CD14-positive monocyte (primary cell): ENCODE data around the gene SMAD3. TPM values are rescaled to one million over a fixed set of nuclear protein-coding genes. Genes with fewer than 3 reads are reported as not detected.
A peak's percentile ranks its signal among the peaks of the same experiment; 100 is the strongest.

ENCODE experiments used
- DNase-seq, 3 donors: peaks; one replicate each; pipeline ENCODE4 v3.0.0-alpha.2; 2011 to 2022
- H2AFZ ChIP-seq: 2 replicates; pipeline ENCODE4 v1.6.0; 2012; ENCODE audit warnings: mild to moderate bottlenecking, low read depth, low read length, inconsistent platforms; ENCODE audit not compliant: insufficient read depth, poor library complexity, severe bottlenecking
- H3K27ac ChIP-seq, 2 donors: 1 replicate in 1 of 2; 2 replicates in 1 of 2; pipeline ENCODE4 v1.5.1; 2012 to 2013; ENCODE audit warnings: low read length in 2 of 2, control low read depth in 1 of 2, inconsistent platforms in 1 of 2, low read depth in 1 of 2, mild to moderate bottlenecking in 1 of 2
- H3K27me3 ChIP-seq, 2 donors: one replicate each; pipeline versions ENCODE4 v1.6.0 to v1.6.1; 2011 to 2013; ENCODE audit warnings: low read length in 2 of 2; ENCODE audit not compliant: control insufficient read depth in 2 of 2, insufficient read depth in 2 of 2
- H3K36me3 ChIP-seq, 2 donors: replicated peaks in 1 of 2; 1 replicate in 1 of 2; 2 replicates in 1 of 2; pipeline versions ENCODE4 v1.5.1 to v1.6.1; 2012 to 2013; ENCODE audit warnings: low read length in 2 of 2, control low read depth in 1 of 2, inconsistent platforms in 1 of 2, mild to moderate bottlenecking in 1 of 2; ENCODE audit not compliant: insufficient read depth in 2 of 2, control insufficient read depth in 1 of 2
- H3K4me1 ChIP-seq, 2 donors: 1 replicate in 1 of 2; 2 replicates in 1 of 2; pipeline versions ENCODE4 v1.5.1 to v1.6.1; 2012 to 2013; ENCODE audit warnings: low read length in 2 of 2, control low read depth in 1 of 2, inconsistent platforms in 1 of 2, mild to moderate bottlenecking in 1 of 2, moderate library complexity in 1 of 2; ENCODE audit not compliant: insufficient read depth in 2 of 2, control insufficient read depth in 1 of 2
- H3K4me2 ChIP-seq: replicated peaks from 2 replicates; pipeline ENCODE3; 2012; ENCODE audit warnings: low read length, moderate library complexity, mild to moderate bottlenecking; ENCODE audit not compliant: poor library complexity, severe bottlenecking; ENCODE audit errors: extremely low read depth
- H3K4me3 ChIP-seq, 3 experiments: fragments of 200-600 bp in 1 of 3; sonication (generic) in 1 of 3; replicated peaks in 1 of 3; 1 replicate in 2 of 3; 2 replicates in 1 of 3; pipeline ENCODE4 v1.5.1; 2011 to 2013; ENCODE audit warnings: low read length in 3 of 3, mild to moderate bottlenecking in 3 of 3, control low read depth in 2 of 3, low read depth in 2 of 3, inconsistent platforms in 1 of 3, moderate library complexity in 1 of 3
- H3K79me2 ChIP-seq: 2 replicates; pipeline ENCODE4 v1.6.0; 2012; ENCODE audit warnings: mild to moderate bottlenecking, control low read depth, inconsistent platforms, low read length, moderate library complexity; ENCODE audit not compliant: insufficient read depth
- H3K9ac ChIP-seq: 2 replicates; pipeline ENCODE4 v1.6.0; 2017; ENCODE audit warnings: low read length, mild to moderate bottlenecking; ENCODE audit not compliant: insufficient read depth, poor library complexity, severe bottlenecking
- H3K9me3 ChIP-seq, 2 donors: replicated peaks in 1 of 2; 1 replicate in 1 of 2; 2 replicates in 1 of 2; pipeline versions ENCODE4 v1.5.1 to v1.6.1; 2012 to 2013; ENCODE audit warnings: low read length in 2 of 2, control low read depth in 1 of 2; ENCODE audit not compliant: control insufficient read depth in 1 of 2, insufficient read depth in 1 of 2
- H4K20me1 ChIP-seq: 2 replicates; pipeline ENCODE4 v1.6.0; 2012; ENCODE audit warnings: mild to moderate bottlenecking, low read length, control low read depth, moderate library complexity; ENCODE audit not compliant: insufficient read depth
- H3K27ac Mint-ChIP-seq, 7 donors: one replicate each; pipeline ENCODE4 v1.8.0; 2020; ENCODE audit warnings: mild to moderate bottlenecking in 7 of 7, mixed read lengths in 7 of 7, moderate library complexity in 6 of 7, inconsistent platforms in 2 of 7
- H3K27me3 Mint-ChIP-seq, 3 donors: one replicate each; pipeline ENCODE4 v1.8.0; 2021 to 2022; ENCODE audit warnings: low read depth in 3 of 3, mild to moderate bottlenecking in 3 of 3, mixed read lengths in 3 of 3, moderate library complexity in 3 of 3, inconsistent platforms in 1 of 3
- H3K36me3 Mint-ChIP-seq, 2 donors: one replicate each; pipeline ENCODE4 v1.8.0; 2020; ENCODE audit warnings: mixed read lengths in 2 of 2, inconsistent platforms in 1 of 2, mild to moderate bottlenecking in 1 of 2
- H3K4me1 Mint-ChIP-seq: one replicate; pipeline ENCODE4 v1.8.0; 2020; ENCODE audit warnings: mild to moderate bottlenecking, mixed read lengths
- H3K4me3 Mint-ChIP-seq, 2 donors: one replicate each; pipeline ENCODE4 v1.8.0; 2020; ENCODE audit warnings: mild to moderate bottlenecking in 2 of 2, mixed read lengths in 2 of 2, moderate library complexity in 1 of 2
- H3K9me3 Mint-ChIP-seq, 7 donors: one replicate each; pipeline ENCODE4 v1.8.0; 2020 to 2022; ENCODE audit warnings: mixed read lengths in 7 of 7, mild to moderate bottlenecking in 6 of 7, moderate library complexity in 6 of 7, inconsistent platforms in 2 of 7
- CTCF ChIP-seq: fragments of 200-600 bp; IDR thresholded peaks from one replicate; pipeline ENCODE4 v1.8.0; 2022; ENCODE audit warnings: antibody characterized with exemption, mild to moderate bottlenecking
- WGBS: methylation state at CpG from one replicate; pipeline ENCODE4 v1.1.5; 2013; ENCODE audit warnings: missing lambda C conversion rate; ENCODE audit not compliant: insufficient coverage; 5-methylcytosine and 5-hydroxymethylcytosine counted together
- intact Hi-C, 2 donors: fragments of 100-400 bp; cut with micrococcal nuclease; formaldehyde crosslinking; loops; one replicate each; pipeline versions ENCODE4 v1.15.0 to v1.15.1; 2023
- polyA plus RNA-seq, 3 donors: library from polyadenylated mRNA; depleted of rRNA in 1 of 3; unstranded in 2 of 3; stranded (reverse) in 1 of 3; fragments of 300-500 nt in 2 of 3; fragments of >200 nt in 1 of 3; fragmentation: Illumina TruSeq in 2 of 3; gene quantifications; 1 replicate in 2 of 3; 2 replicates in 1 of 3; pipeline ENCODE4 v1.2.3, GENCODE V29; 2012 to 2021

SMAD3 gene
- polyA plus RNA-seq, 3 donors = 4.4 to 41.7 (median 5.4) TPM

DNA sequence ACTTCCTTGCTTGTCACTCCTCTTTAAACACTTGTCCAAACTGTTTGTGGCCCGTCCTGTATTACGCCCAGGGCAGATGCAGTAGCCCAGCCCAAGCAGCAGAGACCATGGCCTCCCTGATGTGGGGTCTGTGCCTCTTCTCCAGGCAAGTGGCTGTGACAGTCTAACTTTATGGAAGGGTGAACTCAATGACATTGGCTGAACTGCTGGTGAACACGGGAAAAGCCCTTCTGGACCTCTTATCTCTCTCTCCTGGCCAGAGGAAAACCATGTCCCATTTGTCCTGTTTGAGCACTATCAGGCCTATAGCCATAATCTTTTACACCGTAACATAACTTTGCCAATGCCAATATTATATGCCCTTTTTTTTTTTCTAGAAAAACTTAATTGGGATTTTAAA is 67.6 kb downstream of the SMAD3 start:
- H4K20me1 ChIP-seq = no peaks in the 10 kb centered on the region

GRCh38 chr15:67133738-67134066 is 68.3 kb downstream of the SMAD3 start:
- H3K27me3 ChIP-seq = no peaks in the 10 kb centered on the region
- Mint-ChIP-seq H3K36me3 (peaks cover 41 to 60% of the 10 kb centered on the region in 2 donors), H3K4me1 (peaks cover 49% of the 10 kb centered on the region), H3K9me3 (peaks cover 0 to 3% (median 0%) of the 10 kb centered on the region in 7 donors), H3K27ac (peak overlapping the region in 3 of 7 donors; percentile 42 to 76 (median 51)), H3K27me3 (peaks cover 0 to 2% (median 0%) of the 10 kb centered on the region in 3 donors), H3K4me3 (no peak overlapping the region)
- H2AFZ ChIP-seq = no peak overlapping the region
- H3K36me3 ChIP-seq = peaks cover 0 to 5% of the 10 kb centered on the region in 2 donors
- no peak overlapping the region for H3K4me2 ChIP-seq
- intact Hi-C loops = loop anchor here in 1 of 2 donors (5.0 kb wide), 1 partner anchor 34 kb away; no protein-coding TSS in a partner anchor
- DNase-seq = no peak
- H3K9ac ChIP-seq = no peak overlapping the region
- peaks cover 92% of the 10 kb centered on the region for H3K79me2 ChIP-seq
- peak overlapping the region in 1 of 2 donors; percentile 50 for H3K27ac ChIP-seq
- no peak overlapping the region for H3K4me3 ChIP-seq
- H3K4me1 ChIP-seq = peaks cover 10 to 25% of the 10 kb centered on the region in 2 donors
- no peak for TF ChIP-seq CTCF
- H3K9me3 ChIP-seq = no peaks in the 10 kb centered on the region
- WGBS = 92% methylated on average over 3 of the region's 3 CpGs
- H4K20me1 ChIP-seq = no peaks in the 10 kb centered on the region

More for the DNA sequence above, 67.6 kb downstream of the SMAD3 start:
- WGBS = 97% methylated on average over 3 of the region's 4 CpGs
- no peak overlapping the region for H3K4me3 Mint-ChIP-seq
- TF ChIP-seq CTCF = no peak
- intact Hi-C loops = loop anchor here in 1 of 2 donors (5.0 kb wide), 1 partner anchor 34 kb away; no protein-coding TSS in a partner anchor
- Histone ChIP-seq H3K4me2 (no peak overlapping the region), H3K36me3 (peaks cover 0 to 5% of the 10 kb centered on the region in 2 donors), H3K79me2 (peaks cover 94% of the 10 kb centered on the region), H3K9me3 (no peaks in the 10 kb centered on the region), H3K27ac (no peak overlapping the region), H3K9ac (no peak overlapping the region), H3K4me1 (peaks cover 10 to 29% of the 10 kb centered on the region in 2 donors), H3K4me3 (no peak overlapping the region), H2AFZ (no peak overlapping the region), H3K27me3 (no peaks in the 10 kb centered on the region)
- H3K27ac Mint-ChIP-seq = peak overlapping the region in 3 of 7 donors; percentile 5 to 32 (median 15)
- H3K4me1 Mint-ChIP-seq = peaks cover 51% of the 10 kb centered on the region
- peaks cover 44 to 62% of the 10 kb centered on the region in 2 donors for H3K36me3 Mint-ChIP-seq
- no peak for DNase-seq
- peaks cover 0 to 3% (median 0%) of the 10 kb centered on the region in 7 donors for H3K9me3 Mint-ChIP-seq
- H3K27me3 Mint-ChIP-seq = peaks cover 0 to 2% (median 0%) of the 10 kb centered on the region in 3 donors
